Activated CD4-positive, alpha-beta T cell treated with anti-CD3 and anti-CD28 coated beads for 48 hours (primary cell): Measurements from ENCODE around the gene ANG.
"Not testable (repeated sequence)": the region's sequence is repeated elsewhere in the genome, so short reads cannot be mapped to it uniquely, and the experiment has no call there.

Source experiments
- DNase-seq: peaks from one replicate; pipeline ENCODE4 v3.0.0-alpha.2; 2020

Gene ANG

DNA sequence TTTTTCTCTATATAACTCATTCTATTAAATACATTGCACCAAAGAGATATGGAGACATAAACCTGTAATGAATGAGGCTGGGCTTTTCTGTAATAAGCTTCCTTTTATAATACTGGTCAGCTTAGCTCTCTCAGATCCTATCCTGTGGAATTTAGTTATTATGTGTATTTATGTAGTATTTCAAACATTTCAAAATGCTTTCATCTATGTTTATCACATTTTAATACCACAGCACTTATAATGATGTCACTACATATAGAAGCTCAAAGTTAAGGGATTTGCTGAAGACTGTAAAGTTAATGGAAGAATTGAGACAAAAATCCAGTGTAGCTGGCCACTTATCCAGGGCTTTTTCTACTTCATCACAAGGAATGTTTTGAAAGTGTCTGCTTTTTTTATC, 11.4 kb downstream of the ANG start:
- DNase-seq: no peak

GRCh38 chr14:20700965-20701364, 12.4 kb downstream of the ANG start:
- DNase-seq: not testable (repeated sequence)

- DNase-seq: no peak
Observed at GRCh38 chr14:20706657-20707355, 18.2 kb downstream of the ANG start.

DNA sequence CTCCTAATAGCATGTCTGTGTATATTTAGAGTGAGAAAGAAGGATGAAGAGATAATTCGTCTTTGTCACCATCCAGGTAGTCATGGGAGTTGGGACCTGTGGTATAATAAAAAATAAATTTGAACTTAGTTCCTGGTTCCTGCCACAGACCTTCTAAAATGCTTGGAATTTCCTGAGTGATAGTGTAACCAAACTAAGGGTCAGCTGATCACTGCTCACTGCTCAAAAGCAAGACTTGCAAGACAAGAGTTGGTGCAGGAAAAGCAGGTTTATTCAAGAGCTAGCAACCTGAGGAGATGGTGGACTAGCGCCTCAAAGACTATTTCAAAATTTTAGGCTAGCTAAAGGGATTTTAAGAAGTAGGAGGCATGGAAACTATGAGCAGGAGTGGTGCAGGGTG, 19.1 kb downstream of the ANG start:
- DNase-seq: no peak

GRCh38 chr14:20711261-20711660, 22.7 kb downstream of the ANG start:
- DNase-seq: no peak

DNA sequence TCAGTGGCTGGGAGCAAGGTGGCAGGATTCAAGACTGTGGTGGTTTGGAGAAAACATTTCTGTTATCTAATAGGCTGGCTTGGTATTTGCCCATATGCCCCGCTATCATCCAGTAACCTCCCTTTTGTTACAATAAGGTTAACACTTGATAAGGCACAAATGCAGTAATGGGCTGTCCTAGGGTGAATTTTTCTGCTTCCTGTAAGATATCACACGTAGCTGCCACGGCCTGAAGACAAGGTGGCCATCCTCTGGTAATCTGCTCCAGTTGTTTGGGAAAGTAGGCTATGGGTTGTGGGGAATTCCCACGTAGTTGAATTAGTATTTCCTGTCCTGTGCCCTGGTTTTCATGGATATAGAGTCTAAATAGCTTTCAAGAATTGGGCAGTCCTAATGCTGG, 23.1 kb downstream of the ANG start:
- DNase-seq: no peak

DNA sequence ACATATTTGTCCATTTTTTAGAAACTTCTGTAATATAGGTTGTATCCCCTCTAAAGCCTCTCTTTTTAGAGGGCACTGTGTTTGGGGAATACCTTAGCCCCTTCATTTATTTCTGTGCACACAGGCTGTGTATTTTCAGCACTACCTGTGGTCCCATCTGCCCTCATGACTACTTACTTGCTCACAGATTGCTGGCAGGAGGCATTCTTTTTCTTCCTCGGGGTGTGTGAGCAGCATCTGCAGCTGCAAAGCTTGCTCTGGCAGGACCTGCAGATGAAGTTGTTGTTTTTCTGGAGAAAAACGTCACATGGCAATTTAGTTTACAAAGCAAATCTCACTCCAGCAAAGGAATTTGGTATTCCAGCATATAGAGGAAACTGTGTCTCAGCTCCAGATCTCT, 24.3 kb downstream of the ANG start:
- DNase-seq: no peak

- DNase-seq: no peak
Observed at GRCh38 chr14:20714593-20715250, 26.2 kb downstream of the ANG start.

GRCh38 chr14:20719777-20720176, 31.2 kb downstream of the ANG start:
- DNase-seq: no peak

- no peak for DNase-seq
Observed at GRCh38 chr14:20720741-20721140, 32.2 kb downstream of the ANG start.

DNA sequence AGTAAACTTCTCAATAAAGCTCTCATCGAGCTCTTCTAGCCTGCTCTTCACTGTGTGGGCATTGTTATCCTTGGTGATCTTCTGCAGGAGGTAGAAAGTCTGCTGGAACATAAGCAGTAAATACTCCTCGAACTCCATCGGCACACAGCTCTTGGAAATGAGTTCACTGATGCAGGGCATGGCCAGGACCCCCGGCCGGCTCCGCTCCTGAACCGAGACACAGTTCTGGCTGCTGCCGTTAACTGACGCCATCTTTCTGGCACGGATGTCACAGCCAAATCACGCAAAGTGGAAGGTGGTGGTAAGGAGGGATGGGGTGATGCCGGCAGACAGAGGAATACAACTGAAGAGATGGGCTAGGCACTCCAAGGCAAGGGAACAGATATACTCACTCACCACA, 33.5 kb downstream of the ANG start:
- DNase-seq: no peak

- DNase-seq: no peak
Observed at GRCh38 chr14:20723488-20723887, 34.9 kb downstream of the ANG start.

DNA sequence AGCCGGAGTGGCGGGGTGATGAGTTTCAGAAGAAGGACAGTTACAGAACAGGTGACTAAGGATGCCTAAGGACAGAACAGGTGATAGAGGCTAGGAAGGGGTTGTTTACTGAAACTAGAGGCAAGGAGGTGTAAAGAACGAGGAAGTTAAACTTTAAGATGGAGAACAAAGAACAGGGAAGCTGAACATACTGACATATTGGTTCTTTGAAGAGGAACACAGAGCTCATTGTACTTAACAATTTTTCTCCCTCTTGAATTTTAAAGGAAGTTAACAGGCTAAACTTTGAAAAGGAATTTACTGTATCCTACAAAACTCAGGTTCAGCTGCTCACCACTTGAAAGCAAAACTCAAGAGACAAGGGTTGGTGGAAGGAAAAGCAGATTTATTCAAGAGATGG, 37.6 kb downstream of the ANG start:
- not testable (repeated sequence) for DNase-seq

DNA sequence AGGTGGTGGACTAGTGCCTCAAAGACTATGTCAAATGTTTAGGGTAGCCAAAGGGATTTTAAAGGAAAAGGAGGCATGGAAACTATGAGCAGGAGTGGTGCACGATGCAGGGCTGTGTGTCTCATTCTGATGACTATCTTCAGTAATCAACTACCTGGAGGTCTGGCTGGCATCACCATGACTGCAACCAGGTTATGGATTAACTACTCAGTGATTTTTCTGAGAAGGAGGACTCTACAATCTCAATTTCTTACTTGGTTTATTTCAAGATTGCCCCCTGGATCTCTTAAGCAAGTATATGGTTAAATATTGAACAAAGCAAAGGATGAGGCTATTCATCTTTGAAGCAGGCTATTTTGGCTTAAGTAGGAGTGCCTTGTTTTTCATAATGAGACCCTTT, 38.0 kb downstream of the ANG start:
- no peak for DNase-seq

DNA sequence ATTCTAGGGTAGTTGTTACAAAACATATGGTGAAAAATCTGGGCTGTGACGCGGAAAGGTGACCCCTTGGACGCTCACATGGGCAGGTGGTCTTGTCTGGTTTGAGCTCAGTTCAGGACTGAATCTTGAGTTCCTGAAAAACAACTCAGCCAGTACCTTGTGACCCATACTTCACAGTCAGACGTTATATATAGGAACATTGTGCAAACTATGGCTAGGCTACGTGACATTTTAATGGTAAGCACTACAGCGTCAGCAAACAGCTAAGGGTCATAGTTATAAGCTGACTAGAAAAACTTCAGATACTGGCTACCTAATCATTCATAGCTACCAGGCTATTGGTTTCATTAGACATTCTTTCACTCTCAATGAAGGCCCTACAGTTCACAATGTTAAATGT, 42.3 kb downstream of the ANG start:
- no peak for DNase-seq

DNA sequence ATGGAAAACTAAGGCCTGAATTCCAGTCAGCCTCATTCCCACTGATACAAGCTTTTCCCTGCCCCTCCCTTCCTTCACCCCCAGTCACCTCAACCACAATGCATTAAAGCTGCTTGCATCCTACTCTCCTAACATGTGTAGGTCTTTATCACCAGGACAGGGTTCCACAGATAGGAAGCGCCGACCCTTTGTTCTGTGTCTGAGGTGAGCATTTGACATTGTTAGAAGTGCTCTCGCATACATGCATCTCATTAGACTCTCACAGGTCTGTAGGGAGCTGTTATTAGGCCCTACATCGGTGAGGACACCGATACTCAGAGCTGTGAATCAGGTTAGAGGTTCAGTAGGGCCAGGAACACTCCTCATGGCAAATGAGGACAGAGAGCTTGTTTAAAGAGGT, 43.9 kb downstream of the ANG start:
- DNase-seq: no peak

- DNase-seq: no peak
Observed at GRCh38 chr14:20732979-20733635, 44.5 kb downstream of the ANG start.

- no peak for DNase-seq
Observed at GRCh38 chr14:20733684-20734429, 45.3 kb downstream of the ANG start.

DNA sequence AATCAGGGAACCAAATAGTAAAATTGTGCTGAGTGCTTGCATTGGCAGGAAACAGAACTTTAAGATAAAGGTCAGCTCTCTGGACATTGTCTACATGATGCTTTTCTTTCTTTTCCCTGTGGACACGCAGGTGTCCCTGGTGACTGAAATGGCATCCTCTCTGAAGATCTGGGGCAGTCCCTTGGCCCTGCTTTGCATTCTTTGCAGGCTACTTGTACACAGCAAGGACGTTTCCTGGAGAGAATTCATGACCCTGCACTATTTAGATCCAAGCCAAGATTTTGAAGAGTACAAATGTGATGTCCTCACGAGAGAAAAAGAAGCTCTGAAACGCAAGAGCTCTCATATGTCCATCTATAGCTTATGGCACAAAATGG, 45.9 kb downstream of the ANG start:
- no peak for DNase-seq

DNA sequence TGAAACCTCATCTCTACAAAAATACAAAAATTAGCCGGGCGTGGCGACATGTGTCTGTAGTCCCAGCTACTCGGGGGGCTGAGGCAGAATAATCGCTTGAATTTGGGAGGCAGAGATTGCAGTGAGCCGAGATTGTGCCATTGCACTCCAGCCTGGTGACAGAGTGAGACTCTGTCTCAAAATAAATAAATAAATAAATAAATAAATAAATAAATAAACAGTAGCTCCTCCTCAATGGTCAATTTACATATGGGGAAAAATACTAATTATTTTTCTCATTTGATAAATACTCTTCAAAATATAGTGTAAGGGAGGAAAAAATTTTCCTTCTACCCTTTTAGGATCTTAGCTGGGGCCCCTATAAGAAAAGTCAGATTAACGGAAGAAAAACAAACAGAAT, 49.7 kb downstream of the ANG start:
- DNase-seq: not testable (repeated sequence)

DNA sequence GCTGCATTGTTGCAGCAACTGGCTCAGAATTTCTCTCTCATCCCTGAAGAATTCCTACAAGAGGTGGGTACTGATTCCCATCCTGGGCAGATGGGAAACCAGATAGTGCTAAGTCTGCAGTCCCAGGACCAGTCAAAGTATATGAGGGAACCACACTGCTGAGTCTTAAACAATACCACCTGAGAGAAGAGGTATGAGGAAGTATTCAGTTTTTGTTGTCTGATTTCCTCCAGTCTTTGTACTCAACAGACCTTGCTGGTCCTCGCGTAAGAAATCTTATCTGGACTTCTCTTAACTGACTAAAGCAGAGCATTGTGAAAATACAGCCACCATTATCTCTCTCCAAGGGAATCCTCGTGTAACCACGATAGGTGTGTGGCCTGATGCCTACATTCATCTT, 53.6 kb downstream of the ANG start:
- DNase-seq: no peak

GRCh38 chr14:20743556-20743955, 55.0 kb downstream of the ANG start:
- DNase-seq: no peak
